Activated CD8-positive, alpha-beta T cell treated with anti-CD3 and anti-CD28 coated beads, Interleukin-2, amount 10 ng/mL, durations not matched to agents 7 days and 5 days (primary cell): ENCODE data around the gene SELENOW. TPM values are rescaled to one million over a fixed set of nuclear protein-coding genes. Genes with fewer than 3 reads are reported as not detected.

Experiments
- ATAC-seq: fragments of 150-1000 bp; cut with Tn5 transposase; one replicate; pipeline ENCODE4 v1.10.0; 2021; ENCODE audit warnings: moderate library complexity
- CTCF ChIA-PET: fragments of 350-600 bp; sonication (Branson Sonifier 250); formaldehyde crosslinking; loops from one replicate; lab custom pipeline; 2021; ENCODE audit warnings: antibody characterized with exemption; lab: Charles Lee
- POLR2A ChIA-PET: fragments of 350-600 bp; sonication (Branson Sonifier 250); formaldehyde crosslinking; loops from one replicate; lab custom pipeline; 2021; ENCODE audit warnings: antibody characterized with exemption; lab: Charles Lee
- DNase-seq: peaks from one replicate; pipeline ENCODE4 v3.0.0-alpha.2; 2020
- H3K27ac Mint-ChIP-seq: one replicate; pipeline ENCODE4 v1.8.0; 2021; ENCODE audit warnings: mild to moderate bottlenecking, mixed read lengths
- H3K27me3 Mint-ChIP-seq: one replicate; pipeline ENCODE4 v1.8.0; 2021; ENCODE audit warnings: low read depth, mixed read lengths
- H3K36me3 Mint-ChIP-seq: one replicate; pipeline ENCODE4 v1.8.0; 2021; ENCODE audit warnings: low read depth, mixed read lengths
- H3K4me1 Mint-ChIP-seq: one replicate; pipeline ENCODE4 v1.8.0; 2021; ENCODE audit warnings: low read depth, mixed read lengths
- H3K4me3 Mint-ChIP-seq: one replicate; pipeline ENCODE4 v1.8.0; 2021; ENCODE audit warnings: mild to moderate bottlenecking, mixed read lengths
- H3K9me3 Mint-ChIP-seq: one replicate; pipeline ENCODE4 v1.8.0; 2022; ENCODE audit warnings: mixed read lengths; ENCODE audit not compliant: insufficient read depth
- total RNA-seq, 2 experiments: library from RNA; stranded (reverse); gene quantifications; one replicate each; pipeline ENCODE4 v1.2.3, GENCODE V29; 2021

Gene SELENOW
- total RNA-seq: 100 to 1,000 TPM; 132 to 140 TPM

DNA sequence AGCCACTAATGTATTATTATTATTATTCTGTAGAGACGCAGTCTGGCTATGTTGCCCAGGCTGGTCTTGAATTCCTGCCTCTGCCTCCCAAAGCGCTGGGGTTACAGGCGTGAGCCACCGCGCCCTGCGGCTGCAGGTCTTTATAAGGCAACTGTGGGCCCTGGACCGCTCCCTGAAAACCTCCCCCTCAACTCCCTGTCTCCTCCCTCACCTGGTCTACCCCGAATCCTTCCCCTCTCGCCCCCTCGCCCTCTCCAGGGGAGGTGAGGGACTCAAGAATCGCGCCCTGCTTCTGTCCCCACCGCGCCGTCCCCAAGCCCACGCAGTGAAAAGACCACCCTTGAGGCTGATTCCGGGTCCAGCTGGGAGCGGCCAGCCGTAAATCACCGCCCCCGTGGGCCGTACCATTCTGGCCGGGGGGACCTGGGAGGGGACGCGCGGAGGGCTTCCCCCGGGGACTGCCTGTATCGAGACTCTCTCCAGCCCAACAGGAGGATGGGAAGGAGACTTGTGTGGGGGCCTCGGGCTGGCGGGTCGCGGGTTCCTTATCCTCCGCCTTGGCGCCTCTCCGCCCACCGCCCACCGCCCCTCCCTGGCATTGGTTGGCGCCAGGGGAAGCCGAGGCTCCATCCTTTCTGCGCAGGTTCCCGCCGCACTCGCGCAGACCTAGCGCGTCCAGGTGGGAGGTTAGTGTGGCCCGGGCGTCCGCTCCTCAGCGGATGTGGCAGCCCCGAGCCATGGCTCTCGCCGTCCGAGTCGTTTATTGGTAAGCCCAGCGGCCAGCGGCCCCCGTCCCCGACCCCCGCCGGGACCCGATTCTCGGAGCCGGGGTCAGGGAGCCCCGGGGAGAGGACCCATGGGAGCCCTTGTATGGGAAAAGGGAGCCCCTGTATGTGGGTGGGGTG lies at the start of gene SELENOW:
TSS of gene SELENOW (plus strand) at position 655 of the 905 bp plus-strand sequence. CDS start at position 738, 83 bp downstream.
- DNase-seq (peak; percentile 83), ATAC-seq (peak; percentile 95)
- peaks cover 25% of the 10 kb centered on the region for H3K36me3 Mint-ChIP-seq
- ChIA-PET POLR2A (interaction anchor here (0.6 kb wide), 1 partner anchor 264 kb away, joined by 3 read pairs; no protein-coding TSS in a partner anchor), CTCF (interaction anchor here (0.9 to 1.6 kb wide), 2 partner anchors 10 to 13 kb away, joined by 3 to 5 read pairs; no protein-coding TSS in a partner anchor)
- H3K9me3 Mint-ChIP-seq: no peaks in the 10 kb centered on the region
- H3K27me3 Mint-ChIP-seq: no peaks in the 10 kb centered on the region
- H3K4me1 Mint-ChIP-seq: peaks cover 30% of the 10 kb centered on the region
- peak within 1 kb of the TSS; percentile 95 for H3K27ac Mint-ChIP-seq
- H3K4me3 Mint-ChIP-seq: peak within 1 kb of the TSS; percentile 97

DNA sequence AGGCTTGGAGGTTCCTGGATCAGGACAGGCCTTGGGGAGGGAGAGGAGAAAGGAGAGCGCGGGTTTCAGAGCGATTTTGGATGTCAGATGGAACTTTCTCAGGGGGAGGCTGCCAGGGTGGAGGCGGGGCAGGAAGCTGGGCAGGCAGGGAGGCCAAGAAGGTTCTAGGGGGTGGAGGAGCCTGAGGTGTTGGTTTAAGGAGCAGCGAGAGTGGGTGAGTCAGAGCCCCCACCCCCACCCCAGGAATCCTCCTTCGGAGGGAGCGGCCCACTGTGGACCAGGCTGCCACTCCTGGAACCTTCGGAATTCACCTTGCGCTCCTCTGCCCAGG lies 49.1 kb upstream of the SELENOW start:
- Mint-ChIP-seq H3K4me3 (peak overlapping the region; percentile 66), H3K4me1 (peaks cover 17% of the 10 kb centered on the region), H3K36me3 (no peaks in the 10 kb centered on the region), H3K27me3 (peaks cover 17% of the 10 kb centered on the region), H3K27ac (peak overlapping the region; percentile 27), H3K9me3 (no peaks in the 10 kb centered on the region)
- peak; percentile 31 for ATAC-seq
- DNase-seq: peak; percentile 42
- CTCF ChIA-PET: interaction anchor here (1.0 to 1.2 kb wide), 2 partner anchors 16 to 22 kb away, joined by 3 to 5 read pairs; partner anchors contain the start of gene EHD2
- POLR2A ChIA-PET: no interaction called here

DNA sequence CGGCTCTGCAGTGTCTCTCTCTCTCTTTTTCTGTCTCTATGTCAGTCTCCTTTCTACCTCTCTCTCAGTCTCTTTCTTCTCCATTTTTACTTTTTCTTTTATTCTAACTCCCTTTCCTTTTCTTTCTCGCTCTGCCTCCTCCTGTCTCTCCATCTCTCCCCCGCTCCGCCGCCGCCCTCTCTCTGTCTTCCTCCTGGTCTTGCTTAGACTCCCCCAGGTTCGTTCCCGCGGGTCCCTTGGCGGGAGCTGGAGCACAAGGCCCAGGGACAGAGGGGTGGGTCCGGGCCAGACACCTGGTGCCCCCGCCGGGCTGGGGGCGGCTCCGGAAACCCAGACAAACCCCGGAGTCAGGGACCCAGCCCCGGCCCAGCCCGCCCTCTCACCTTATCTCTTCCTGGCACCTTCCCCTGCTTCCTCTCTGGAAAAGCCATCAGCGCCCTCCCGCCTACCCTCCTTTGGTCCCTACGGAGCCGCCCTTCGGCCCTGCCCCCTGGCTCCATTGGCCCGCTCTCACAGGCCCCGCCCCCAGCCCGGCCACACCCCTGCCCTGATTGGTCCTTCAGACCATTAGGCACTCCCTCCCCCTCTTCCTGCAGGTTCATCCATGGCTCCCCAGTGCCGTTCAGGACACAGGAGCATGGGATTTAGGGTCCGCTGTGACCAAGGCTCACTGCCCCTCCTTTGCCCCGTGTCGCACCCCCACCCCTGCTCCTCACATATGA lies 48.5 kb upstream of the SELENOW start:
- H3K27me3 Mint-ChIP-seq: peaks cover 16% of the 10 kb centered on the region
- DNase-seq: peak; percentile 61
- POLR2A ChIA-PET: no interaction called here
- no peaks in the 10 kb centered on the region for H3K9me3 Mint-ChIP-seq
- H3K27ac Mint-ChIP-seq: peak overlapping the region; percentile 27
- CTCF ChIA-PET: interaction anchor here (1.0 to 1.2 kb wide), 2 partner anchors 17 to 22 kb away, joined by 3 to 5 read pairs; partner anchors contain the start of gene EHD2
- H3K4me3 Mint-ChIP-seq: peak overlapping the region; percentile 66
- H3K36me3 Mint-ChIP-seq: no peaks in the 10 kb centered on the region
- H3K4me1 Mint-ChIP-seq: peaks cover 17% of the 10 kb centered on the region
- ATAC-seq: peak; percentile 84

DNA sequence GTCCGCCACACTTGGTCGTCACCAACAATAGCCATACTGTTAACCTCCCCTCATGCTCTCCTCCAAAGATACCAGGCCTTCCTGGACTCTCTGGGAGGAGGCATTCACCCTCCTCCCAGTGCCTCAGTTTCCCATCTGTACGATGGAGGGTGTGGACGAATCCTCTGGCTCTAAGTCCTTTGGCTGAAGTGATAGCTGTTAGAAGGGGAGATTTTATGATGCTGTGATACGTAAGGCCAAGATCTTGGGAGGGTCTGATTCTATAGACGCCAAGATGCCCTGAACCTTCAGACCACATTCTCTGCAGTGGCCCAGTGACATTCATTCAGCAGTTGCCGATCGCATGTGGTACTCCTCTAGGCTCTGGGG lies 48.0 kb upstream of the SELENOW start:
- Mint-ChIP-seq H3K27me3 (peaks cover 16% of the 10 kb centered on the region), H3K4me1 (peaks cover 17% of the 10 kb centered on the region), H3K4me3 (peak overlapping the region; percentile 17), H3K9me3 (no peaks in the 10 kb centered on the region), H3K27ac (no peak overlapping the region), H3K36me3 (no peaks in the 10 kb centered on the region)
- ATAC-seq (no peak), DNase-seq (no peak)
- ChIA-PET POLR2A (no interaction called here), CTCF (interaction anchor here (1.0 kb wide), 1 partner anchor 23 kb away, joined by 3 read pairs; no protein-coding TSS in a partner anchor)

DNA sequence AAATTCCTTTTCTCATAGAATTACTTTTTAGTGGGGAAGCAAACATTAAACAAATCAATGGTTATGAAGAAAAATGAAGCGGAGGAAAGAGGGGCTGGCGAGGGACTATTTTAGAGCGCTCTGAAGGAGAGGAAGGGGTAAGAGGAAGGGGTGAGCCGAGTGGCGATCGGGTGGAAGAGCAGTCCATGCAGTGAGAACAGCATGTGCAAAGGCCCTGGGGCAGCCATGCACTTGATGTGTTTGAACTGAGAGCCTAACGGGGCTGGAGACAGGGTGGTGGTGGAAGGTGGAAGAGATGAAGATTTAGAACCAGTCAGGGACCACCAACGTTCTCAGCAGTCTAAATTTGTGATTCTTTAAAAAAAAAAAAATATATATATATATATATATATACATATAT lies 47.6 kb upstream of the SELENOW start:
- ChIA-PET POLR2A (no interaction called here), CTCF (no interaction called here)
- DNase-seq: no peak

DNA sequence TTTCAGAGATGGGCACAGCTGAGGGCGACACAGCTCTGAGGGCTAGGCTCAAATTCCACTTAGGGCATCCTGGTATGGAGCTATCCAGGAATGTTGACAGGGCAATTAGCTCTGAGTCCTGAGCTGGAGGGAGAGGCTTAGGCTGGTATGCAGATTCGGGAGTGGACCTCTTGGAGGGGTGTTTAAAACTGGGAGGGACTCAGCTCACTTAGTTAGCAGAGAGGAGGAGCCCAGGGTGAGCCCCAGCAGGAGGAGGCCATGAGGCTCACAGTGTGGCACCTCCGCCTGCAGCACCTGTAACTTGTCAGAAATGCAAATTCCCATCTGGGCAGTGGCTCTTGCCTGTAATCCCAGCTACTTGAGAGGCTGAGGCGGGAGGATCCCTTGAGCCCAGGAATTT lies 43.4 kb upstream of the SELENOW start:
- POLR2A ChIA-PET: no interaction called here
- H3K36me3 Mint-ChIP-seq: no peaks in the 10 kb centered on the region
- no peak for ATAC-seq

More for the DNA sequence above, 47.6 kb upstream of the SELENOW start:
- ATAC-seq: no peak
- Mint-ChIP-seq H3K36me3 (no peaks in the 10 kb centered on the region), H3K9me3 (no peaks in the 10 kb centered on the region), H3K27ac (no peak overlapping the region), H3K4me3 (no peak overlapping the region), H3K4me1 (peaks cover 17% of the 10 kb centered on the region), H3K27me3 (peaks cover 16% of the 10 kb centered on the region)

DNA sequence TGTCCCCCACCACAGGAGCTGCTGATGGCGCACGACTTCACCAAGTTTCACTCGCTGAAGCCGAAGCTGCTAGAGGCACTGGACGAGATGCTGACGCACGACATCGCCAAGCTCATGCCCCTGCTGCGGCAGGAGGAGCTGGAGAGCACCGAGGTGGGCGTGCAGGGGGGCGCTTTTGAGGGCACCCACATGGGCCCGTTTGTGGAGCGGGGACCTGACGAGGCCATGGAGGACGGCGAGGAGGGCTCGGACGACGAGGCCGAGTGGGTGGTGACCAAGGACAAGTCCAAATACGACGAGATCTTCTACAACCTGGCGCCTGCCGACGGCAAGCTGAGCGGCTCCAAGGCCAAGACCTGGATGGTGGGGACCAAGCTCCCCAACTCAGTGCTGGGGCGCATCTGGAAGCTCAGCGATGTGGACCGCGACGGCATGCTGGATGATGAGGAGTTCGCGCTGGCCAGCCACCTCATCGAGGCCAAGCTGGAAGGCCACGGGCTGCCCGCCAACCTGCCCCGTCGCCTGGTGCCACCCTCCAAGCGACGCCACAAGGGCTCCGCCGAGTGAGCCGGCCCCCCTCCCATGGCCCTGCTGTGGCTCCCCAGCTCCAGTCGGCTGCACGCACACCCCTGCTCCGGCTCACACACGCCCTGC lies 37.5 kb upstream of the SELENOW start:
- Mint-ChIP-seq H3K4me1 (peaks cover 24% of the 10 kb centered on the region), H3K4me3 (no peak overlapping the region), H3K27ac (no peak overlapping the region), H3K27me3 (no peaks in the 10 kb centered on the region), H3K36me3 (peaks cover 5% of the 10 kb centered on the region), H3K9me3 (peaks cover 5% of the 10 kb centered on the region)
- POLR2A ChIA-PET: interaction anchor here (0.9 kb wide), 1 partner anchor 9 kb away, joined by 3 read pairs; no protein-coding TSS in a partner anchor
- no peak for ATAC-seq
- DNase-seq: no peak
- CTCF ChIA-PET: interaction anchor here (2.2 kb wide), 1 partner anchor 28 kb away, joined by 13 read pairs; the partner anchor contains the start of gene EHD2

More for the DNA sequence above, 43.4 kb upstream of the SELENOW start:
- Mint-ChIP-seq H3K4me3 (no peak overlapping the region), H3K9me3 (no peaks in the 10 kb centered on the region), H3K27ac (no peak overlapping the region), H3K27me3 (peaks cover 6% of the 10 kb centered on the region), H3K4me1 (peaks cover 2% of the 10 kb centered on the region)
- CTCF ChIA-PET: interaction anchor here (1.0 to 1.4 kb wide), 2 partner anchors 121 to 298 kb away, joined by 3 to 5 read pairs; no protein-coding TSS in a partner anchor
- DNase-seq: no peak

DNA sequence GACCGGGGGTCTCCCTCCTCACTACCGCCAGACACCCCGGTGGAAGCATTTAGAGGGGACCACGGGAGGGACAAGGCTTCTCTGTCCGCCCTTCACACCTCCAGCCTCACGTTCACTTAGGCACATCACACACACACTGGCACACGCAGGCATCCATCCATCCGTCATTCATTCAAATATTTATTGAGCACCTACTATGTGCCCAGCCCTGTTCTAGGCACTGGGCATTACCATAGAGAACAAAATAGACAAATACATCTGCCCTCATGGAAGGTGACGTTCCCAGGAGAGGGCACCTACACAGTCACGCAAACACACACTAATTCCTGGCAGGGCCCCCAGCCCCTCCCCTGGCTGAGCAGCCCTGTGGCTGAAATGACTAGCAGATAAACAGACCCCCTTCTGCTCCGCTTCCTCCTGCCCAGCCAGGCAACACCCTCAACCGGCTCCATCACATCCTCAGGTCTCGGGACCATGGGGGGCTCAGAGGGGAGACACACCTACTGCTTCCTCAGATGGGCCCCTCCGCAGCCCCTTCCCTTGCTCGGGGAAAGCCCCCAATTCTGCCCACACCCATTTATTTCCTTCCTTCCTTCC lies 36.9 kb upstream of the SELENOW start:
- peaks cover 5% of the 10 kb centered on the region for H3K9me3 Mint-ChIP-seq
- H3K27me3 Mint-ChIP-seq: no peaks in the 10 kb centered on the region
- no peak overlapping the region for H3K27ac Mint-ChIP-seq
- DNase-seq (no peak), ATAC-seq (no peak)
- peaks cover 6% of the 10 kb centered on the region for H3K36me3 Mint-ChIP-seq
- ChIA-PET POLR2A (interaction anchor here (0.9 kb wide), 1 partner anchor 9 kb away, joined by 3 read pairs; no protein-coding TSS in a partner anchor), CTCF (interaction anchor here (0.9 to 2.2 kb wide), 2 partner anchors 29 kb away, joined by 4 to 13 read pairs; partner anchors contain the start of gene EHD2)
- H3K4me3 Mint-ChIP-seq: no peak overlapping the region
- H3K4me1 Mint-ChIP-seq: peaks cover 25% of the 10 kb centered on the region

DNA sequence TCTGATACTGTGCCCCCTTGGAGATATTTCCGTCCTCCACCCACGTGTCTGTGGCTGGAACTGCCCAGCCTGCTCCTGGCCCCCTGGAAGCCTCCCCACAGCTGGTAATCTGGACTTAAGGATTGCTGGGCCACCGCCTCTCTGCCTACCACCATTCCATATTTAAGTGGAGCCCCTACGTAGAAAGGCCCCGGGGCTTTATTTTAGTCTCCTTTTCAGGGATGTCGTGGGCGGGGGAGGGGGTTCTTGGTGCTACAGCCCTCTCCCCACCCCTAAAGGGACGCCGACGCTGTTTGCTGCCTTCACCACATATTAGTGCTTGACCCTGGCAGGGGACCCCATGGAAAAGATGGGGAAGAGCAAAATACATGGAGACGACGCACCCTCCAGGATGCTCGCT lies 35.9 kb upstream of the SELENOW start:
- Mint-ChIP-seq H3K9me3 (peaks cover 5% of the 10 kb centered on the region), H3K36me3 (peaks cover 12% of the 10 kb centered on the region), H3K27ac (no peak overlapping the region), H3K27me3 (no peaks in the 10 kb centered on the region), H3K4me3 (peak overlapping the region; percentile 77), H3K4me1 (peaks cover 31% of the 10 kb centered on the region)
- ATAC-seq (no peak), DNase-seq (no peak)
- POLR2A ChIA-PET: interaction anchor here (0.8 kb wide), 1 partner anchor 30 kb away, joined by 3 read pairs; no protein-coding TSS in a partner anchor
- CTCF ChIA-PET: interaction anchor here (0.7 to 3.9 kb wide), 7 partner anchors 10 to 310 kb away, joined by 3 to 64 read pairs (median 3); partner anchors contain the start of gene EHD2

DNA sequence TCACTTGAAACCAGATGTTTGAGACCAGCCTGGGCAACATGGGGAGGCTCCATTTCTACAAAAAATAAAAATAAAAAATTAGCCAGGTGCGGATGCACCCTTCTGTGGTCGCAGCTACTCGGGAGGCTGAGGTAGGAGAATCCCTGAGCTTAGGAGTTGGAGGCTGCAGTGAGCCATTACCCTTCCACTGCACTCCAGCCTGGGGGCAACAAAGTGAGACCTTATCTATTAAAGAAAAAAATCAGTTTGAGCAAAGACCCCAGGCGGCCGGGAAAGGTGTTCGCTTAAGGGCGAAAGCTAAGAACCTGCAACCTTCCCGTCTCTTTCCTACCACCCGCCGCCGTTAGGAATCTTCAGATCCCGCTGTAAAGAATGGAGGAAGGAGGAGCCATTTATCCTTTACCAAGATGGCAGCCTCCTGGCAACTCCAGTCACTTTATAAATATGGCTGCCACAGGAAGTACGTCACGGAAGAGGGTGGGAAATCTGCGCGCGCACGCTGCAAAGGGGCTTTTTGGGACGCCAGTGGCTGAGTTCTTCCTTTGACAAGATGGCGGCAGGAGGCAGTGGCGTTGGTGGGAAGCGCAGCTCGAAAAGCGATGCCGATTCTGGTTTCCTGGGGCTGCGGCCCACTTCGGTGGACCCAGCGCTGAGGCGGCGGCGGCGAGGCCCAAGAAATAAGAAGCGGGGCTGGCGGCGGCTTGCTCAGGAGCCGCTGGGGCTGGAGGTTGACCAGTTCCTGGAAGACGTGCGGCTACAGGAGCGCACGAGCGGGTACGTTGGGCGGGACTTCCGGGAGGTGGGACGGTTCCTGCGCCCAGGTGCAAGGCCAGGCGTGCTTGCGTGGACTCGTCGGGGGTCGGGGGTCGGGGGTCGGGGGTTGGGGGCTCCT lies 33.2 kb upstream of the SELENOW start, which contains the start of gene NOP53:
TSS of gene NOP53 (plus strand) at position 537 of the 892 bp plus-strand sequence. CDS start at position 551, 14 bp downstream.
- POLR2A ChIA-PET: interaction anchor here (0.6 to 1.3 kb wide), 5 partner anchors 11 to 134 kb away, joined by 3 to 4 read pairs (median 3); partner anchors contain the start of gene EHD2

More for the DNA sequence above, 33.2 kb upstream of the SELENOW start, which contains the start of gene NOP53:
- Mint-ChIP-seq H3K9me3 (peaks cover 5% of the 10 kb centered on the region), H3K4me1 (peaks cover 54% of the 10 kb centered on the region), H3K27me3 (no peaks in the 10 kb centered on the region), H3K27ac (peak within 1 kb of the TSS; percentile 99), H3K4me3 (peak within 1 kb of the TSS; percentile 99), H3K36me3 (peaks cover 29% of the 10 kb centered on the region)
- CTCF ChIA-PET: interaction anchor here (1.0 to 3.9 kb wide), 9 partner anchors 20 to 646 kb away, joined by 3 to 64 read pairs (median 3); partner anchors contain the start of genes EHD2 and KDELR1
- ATAC-seq (peak; percentile 78), DNase-seq (peak; percentile 97)
